ENCODE results near the gene FAM210A.
"Not testable (repeated sequence)": the region's sequence is repeated elsewhere in the genome, so short reads cannot be mapped to it uniquely, and the experiment has no call there.

Gene FAM210A

DNA sequence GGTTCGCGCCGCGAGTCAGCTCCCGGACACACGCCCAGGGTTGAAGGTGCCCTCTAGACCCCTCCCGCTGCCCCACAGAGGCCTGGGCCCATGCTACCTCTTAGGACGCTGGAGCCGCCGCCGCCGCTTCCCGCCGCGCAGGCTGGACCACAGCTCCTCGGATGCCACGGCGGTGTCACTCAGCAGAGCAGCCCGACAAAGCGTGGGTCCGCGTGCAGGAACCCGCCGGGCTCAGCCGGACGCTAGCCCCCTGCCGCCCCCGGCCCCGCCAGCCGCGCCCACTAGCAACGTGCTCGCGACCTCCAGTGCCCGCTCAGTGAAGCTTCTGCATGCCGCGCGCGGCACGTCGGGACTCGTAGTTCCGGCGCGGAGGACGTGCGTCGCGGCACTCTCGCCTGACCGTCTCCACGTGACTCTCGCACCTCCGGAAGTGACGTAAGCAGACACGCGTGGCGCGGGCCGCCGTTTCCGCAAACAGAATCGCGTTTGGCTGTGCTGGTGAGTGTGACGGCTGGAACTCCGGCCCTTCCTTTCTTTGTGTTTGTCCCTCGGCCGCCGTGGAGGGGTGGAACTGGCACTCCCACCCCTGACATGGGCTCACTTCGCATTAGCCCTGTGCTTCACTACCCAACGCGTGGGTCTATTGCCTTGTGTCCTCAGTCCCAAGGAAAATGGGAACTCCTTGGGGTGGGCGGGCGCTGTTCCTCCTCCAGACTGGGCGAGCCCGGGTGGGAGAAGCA, at the start of gene FAM210A, which contains the start of gene RNMT:
FAM210A (minus strand) TSS at position 327 of the 740 bp plus-strand sequence. CDS start 44,481 bp downstream, outside the sequence.
RNMT (plus strand) TSS at position 442 of the 740 bp plus-strand sequence. CDS start 4,845 bp downstream, outside the sequence.
- peak; percentile 96 for DNase-seq

- no peak for DNase-seq
These were observed 48.7 kb upstream of the FAM210A start for GRCh38 chr18:13775058-13775457.

GRCh38 chr18:13762690-13763439, 36.5 kb upstream of the FAM210A start:
- no peak for DNase-seq

DNA sequence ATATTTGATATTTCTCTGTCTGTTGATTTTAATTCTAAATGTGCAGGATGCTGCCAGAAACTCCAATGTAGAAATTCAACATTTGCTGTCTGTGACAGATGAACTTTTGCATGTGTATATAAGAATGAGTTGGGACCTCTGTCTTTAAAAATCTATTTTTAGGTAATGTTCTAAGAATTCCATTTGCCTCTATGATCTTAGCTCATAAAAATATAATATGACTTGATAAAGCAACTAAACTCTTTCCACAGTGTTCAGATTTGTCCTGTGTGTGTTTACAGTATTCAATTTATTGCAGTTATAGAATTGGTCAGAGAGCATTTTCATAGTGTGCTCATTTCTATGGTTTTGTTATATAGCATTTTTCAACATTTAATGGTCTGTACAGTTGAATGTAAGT, 33.7 kb upstream of the FAM210A start:
- no peak for DNase-seq

GRCh38 chr18:13758622-13759021, 32.3 kb upstream of the FAM210A start:
- no peak for DNase-seq

- no peak for DNase-seq
These were observed 30.3 kb upstream of the FAM210A start for GRCh38 chr18:13756671-13757070.

- no peak for DNase-seq
These were observed 29.9 kb upstream of the FAM210A start for GRCh38 chr18:13756261-13756660.

DNA sequence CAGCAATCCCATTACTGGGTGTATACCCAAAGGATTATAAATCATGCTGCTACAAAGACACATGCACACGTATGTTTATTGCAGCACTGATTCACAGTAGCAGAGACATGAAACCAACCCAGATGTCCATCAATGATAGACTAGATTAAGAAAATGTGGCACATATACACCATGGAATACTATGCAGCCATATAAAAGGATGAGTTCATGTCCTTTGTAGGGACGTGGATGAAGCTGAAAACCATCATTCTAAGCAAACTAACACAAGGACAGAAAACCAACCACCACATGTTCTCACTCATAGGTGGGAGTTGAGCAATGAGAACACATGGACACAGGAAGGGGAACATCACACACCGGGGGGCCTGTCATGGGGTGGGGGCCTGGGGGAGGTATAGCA, 25.2 kb upstream of the FAM210A start:
- DNase-seq: not testable (repeated sequence)

DNA sequence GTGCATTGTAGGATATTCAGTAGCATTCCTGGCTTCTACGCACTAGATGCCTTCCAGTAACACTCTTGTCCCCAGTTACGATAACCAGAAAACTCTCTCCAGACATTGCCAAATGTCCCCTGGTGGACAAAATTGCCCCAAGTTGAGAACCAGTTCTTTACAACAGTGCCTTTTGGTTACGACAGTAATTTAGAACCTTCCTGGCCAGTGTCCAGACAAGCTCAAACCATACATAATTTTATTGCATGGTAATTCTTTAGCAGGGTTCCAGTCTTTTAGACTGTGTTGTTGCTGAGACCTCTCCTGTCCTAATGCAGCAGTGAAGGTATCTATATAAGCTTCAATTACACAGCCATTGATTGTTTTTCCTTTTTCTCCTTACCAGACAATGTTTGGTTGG, 20.3 kb upstream of the FAM210A start:
- DNase-seq: no peak

DNA sequence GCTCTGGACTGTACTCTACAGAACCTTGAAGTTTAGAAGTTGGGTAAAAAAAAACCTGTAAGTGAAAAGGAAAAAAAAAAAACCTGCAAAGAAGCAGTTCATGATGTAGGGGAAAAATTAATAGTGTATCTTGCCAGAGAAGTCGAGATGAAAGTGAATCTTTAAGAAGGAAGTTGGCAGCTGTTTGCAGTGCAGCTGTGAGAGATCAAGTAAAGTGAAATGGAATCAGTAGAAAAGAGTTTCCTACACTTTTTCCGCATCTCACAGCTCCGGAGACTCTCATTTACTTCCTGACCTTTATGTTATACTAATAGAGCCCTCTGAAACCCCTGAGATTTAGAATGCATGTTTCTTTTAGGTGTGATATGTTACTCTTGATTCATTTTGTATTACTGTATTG, 19.3 kb upstream of the FAM210A start:
- no peak for DNase-seq

- DNase-seq: no peak
These were observed 9.3 kb upstream of the FAM210A start for GRCh38 chr18:13735681-13736080.

- no peak for DNase-seq
These were observed 4.1 kb upstream of the FAM210A start for GRCh38 chr18:13730481-13730880.

GRCh38 chr18:13726972-13727331, 594 bp upstream of the FAM210A start:
- DNase-seq: no peak

DNA sequence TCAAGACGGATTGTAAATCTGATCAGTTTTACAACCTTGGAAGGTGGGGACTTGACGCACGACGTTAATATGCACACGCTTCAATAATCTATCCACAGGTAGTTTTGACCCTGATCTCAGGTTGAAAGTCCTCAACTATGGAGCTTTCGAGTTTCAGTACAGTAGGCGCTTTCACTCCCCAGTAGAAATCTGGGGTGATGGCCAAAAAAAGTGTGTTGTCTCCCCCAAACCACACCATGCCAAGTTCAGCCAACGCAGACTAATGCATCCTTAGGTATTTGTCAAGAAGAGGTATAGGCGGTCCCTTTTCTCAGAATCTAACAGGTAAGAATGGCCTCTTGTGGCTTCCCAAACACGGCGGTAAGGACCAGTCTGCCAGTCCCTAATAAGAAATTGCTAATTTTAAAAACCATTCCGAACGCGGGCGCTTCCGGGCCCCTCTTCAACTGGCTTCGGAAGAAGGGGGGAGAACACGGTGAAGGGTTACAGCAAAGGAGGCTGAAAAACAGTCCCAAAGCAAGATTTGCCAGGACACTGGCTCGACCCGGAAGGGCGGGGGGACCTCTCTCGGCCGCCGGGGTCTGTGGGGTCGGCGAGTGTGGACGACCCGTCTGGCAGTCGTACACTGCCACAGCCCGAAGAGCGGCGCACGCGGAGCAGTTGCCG, 659 bp downstream of the FAM210A start:
- DNase-seq: no peak

GRCh38 chr18:13720847-13721246, 5.5 kb downstream of the FAM210A start:
- no peak for DNase-seq

DNA sequence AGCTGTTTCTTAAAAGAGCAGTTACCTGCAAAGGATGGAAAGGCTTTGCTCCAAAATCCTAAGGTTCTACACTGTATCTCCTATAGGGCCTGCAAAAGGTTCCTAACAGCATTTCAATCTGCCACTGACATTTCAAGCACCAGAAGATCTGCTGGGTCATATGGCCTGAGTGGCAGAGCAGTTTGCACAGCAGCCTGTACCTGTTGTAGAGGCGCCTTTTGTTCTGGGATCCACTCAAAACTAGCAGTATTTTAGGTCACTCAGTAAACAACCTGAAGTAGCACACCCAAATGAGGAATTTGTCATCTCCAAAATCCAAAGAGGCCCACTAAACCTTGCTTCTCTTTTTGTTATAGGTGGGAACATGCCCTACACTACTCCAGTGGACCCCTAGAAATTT, 6.2 kb downstream of the FAM210A start:
- DNase-seq: no peak

- no peak for DNase-seq
These were observed 9.4 kb downstream of the FAM210A start for GRCh38 chr18:13716916-13717315.

GRCh38 chr18:13715330-13715729, 11.0 kb downstream of the FAM210A start:
- DNase-seq: no peak

- DNase-seq: no peak
These were observed 12.8 kb downstream of the FAM210A start for GRCh38 chr18:13713455-13714055.

DNA sequence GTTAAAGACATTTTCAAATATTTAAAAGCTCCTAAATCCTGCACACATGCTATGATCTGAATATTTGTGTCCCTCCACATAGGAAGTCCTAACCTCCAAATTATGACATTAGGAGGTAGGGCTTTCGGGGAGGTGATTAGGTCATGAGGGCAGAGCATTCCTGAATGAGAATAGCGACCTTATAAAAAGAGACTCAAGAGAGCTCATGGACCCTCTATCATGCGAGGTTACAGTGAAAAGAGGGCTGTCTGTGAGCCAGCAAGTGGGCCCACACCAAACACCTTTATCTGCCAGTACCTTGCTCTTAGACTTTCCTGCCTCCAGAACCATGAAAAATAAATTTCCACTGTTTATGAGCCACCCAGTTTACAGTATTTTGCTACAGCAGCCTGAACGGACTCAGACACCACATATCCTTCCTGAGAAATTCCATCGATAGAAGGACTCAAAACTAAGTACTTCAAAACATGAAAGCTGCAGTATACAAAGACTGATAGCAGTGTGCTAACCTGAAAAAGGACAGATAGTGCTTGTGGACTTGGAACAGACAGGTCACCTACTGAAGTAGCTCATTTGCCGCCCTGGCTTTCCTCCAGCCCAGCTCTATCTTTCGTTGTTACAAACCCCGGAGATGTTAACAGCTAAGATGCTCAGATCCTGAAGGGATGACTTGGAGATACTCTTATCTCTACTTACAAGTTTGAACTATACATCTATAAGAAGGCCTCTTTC, 13.8 kb downstream of the FAM210A start:
- DNase-seq: no peak

- no peak for DNase-seq
These were observed 15.9 kb downstream of the FAM210A start for GRCh38 chr18:13710414-13710831.

DNA sequence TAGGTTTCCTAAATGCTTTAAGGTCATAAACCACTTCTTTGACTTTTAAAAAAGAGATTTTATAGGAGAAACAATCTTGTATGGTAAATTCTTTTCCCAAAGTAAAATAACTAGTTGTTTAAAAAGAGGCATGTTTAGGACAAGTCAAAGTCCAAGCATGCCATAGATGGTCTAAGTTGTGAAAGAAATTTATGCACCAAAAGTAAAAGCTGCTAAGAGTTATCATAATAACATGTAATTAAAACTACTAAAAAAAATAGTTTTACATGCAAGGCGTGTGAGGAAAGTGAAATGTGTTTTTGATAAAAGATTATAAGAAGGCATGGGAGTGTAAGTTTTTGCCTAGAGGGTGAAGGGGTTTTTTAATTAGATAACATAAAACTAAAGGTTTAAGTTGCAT, 22.5 kb downstream of the FAM210A start:
- DNase-seq: no peak

- no peak for DNase-seq
These were observed 26.2 kb downstream of the FAM210A start for GRCh38 chr18:13700153-13700552.

Data from right forelimb (tissue), 1 donor.